Common myeloid progenitor, CD34-positive (primary cell): ENCODE measurements around the gene EML2.

Experiments
- CTCF ChIA-PET: fragments of 350-600 bp; sonication (Branson Sonifier 250); formaldehyde crosslinking; loops from one replicate; lab custom pipeline; 2021; ENCODE audit warnings: antibody characterized with exemption; lab: Charles Lee
- POLR2A ChIA-PET: fragments of 350-600 bp; sonication (Branson Sonifier 250); formaldehyde crosslinking; loops from one replicate; lab custom pipeline; 2021; ENCODE audit warnings: antibody characterized with exemption; lab: Charles Lee
- DNase-seq, 3 donors: peaks; one replicate each; pipeline versions ENCODE4 v3.0.0 to v3.0.0-alpha.2; 2013
- H3K27ac ChIP-seq, 2 experiments: 1 replicate in 1 of 2; 2 replicates in 1 of 2; pipeline ENCODE4 v1.7.0; 2013; ENCODE audit warnings: inconsistent platforms in 2 of 2, low read length in 2 of 2, mild to moderate bottlenecking in 2 of 2, low read depth in 1 of 2, moderate library complexity in 1 of 2; ENCODE audit not compliant: severe bottlenecking in 2 of 2, insufficient read depth in 1 of 2, poor library complexity in 1 of 2
- H3K27me3 ChIP-seq, 5 experiments: replicated peaks in 2 of 5; 1 replicate in 3 of 5; 2 replicates in 2 of 5; pipeline versions ENCODE4 v1.6.1 to v1.7.0; 2013; ENCODE audit warnings: low read length in 4 of 5, mild to moderate bottlenecking in 2 of 5, moderate library complexity in 2 of 5, inconsistent platforms in 1 of 5; ENCODE audit not compliant: insufficient read depth in 5 of 5, control insufficient read depth in 4 of 5
- H3K36me3 ChIP-seq, 4 experiments: 1 replicate in 2 of 4; 2 replicates in 2 of 4; pipeline versions ENCODE4 v1.6.1 to v1.7.0; 2013; ENCODE audit warnings: low read length in 3 of 4, control low read depth in 1 of 4, mild to moderate bottlenecking in 1 of 4; ENCODE audit not compliant: control insufficient read depth in 4 of 4, insufficient read depth in 4 of 4
- H3K4me1 ChIP-seq, 4 experiments: 1 replicate in 3 of 4; 2 replicates in 1 of 4; pipeline versions ENCODE4 v1.6.1 to v1.7.1; 2013; ENCODE audit warnings: low read length in 3 of 4, mild to moderate bottlenecking in 3 of 4, control low read depth in 1 of 4, inconsistent platforms in 1 of 4, moderate library complexity in 1 of 4; ENCODE audit not compliant: control insufficient read depth in 4 of 4, insufficient read depth in 4 of 4; ENCODE audit errors: control extremely low read depth in 1 of 4
- H3K4me3 ChIP-seq, 7 experiments: 1 replicate in 4 of 7; 2 replicates in 3 of 7; pipeline versions ENCODE4 v1.5.1 to v1.7.0; 2013; ENCODE audit warnings: mild to moderate bottlenecking in 7 of 7, low read length in 6 of 7, moderate library complexity in 6 of 7, inconsistent platforms in 2 of 7, low read depth in 2 of 7, control low read depth in 1 of 7; ENCODE audit not compliant: insufficient read depth in 4 of 7, control insufficient read depth in 1 of 7; ENCODE audit errors: extremely low read depth in 1 of 7
- H3K9me3 ChIP-seq, 5 experiments: 1 replicate in 4 of 5; 2 replicates in 1 of 5; pipeline versions ENCODE4 v1.6.1 to v1.7.1; 2013; ENCODE audit warnings: low read length in 4 of 5, mild to moderate bottlenecking in 2 of 5, inconsistent platforms in 1 of 5, low read depth in 1 of 5, moderate library complexity in 1 of 5; ENCODE audit not compliant: control insufficient read depth in 4 of 5, insufficient read depth in 2 of 5; ENCODE audit errors: control extremely low read depth in 1 of 5
- WGBS: methylation state at CpG from one replicate; pipeline ENCODE4 v1.1.5; 2013; ENCODE audit not compliant: insufficient coverage; 5-methylcytosine and 5-hydroxymethylcytosine counted together

EML2 gene

GRCh38 chr19:45681391-45682015, 42.3 kb upstream of the EML2 start:
- Histone ChIP-seq H3K4me1 (peaks cover 0 to 23% (median 21%) of the 10 kb centered on the region in 4 experiments), H3K4me3 (peak overlapping the region in 6 of 7 experiments; percentile 35 to 76 (median 53)), H3K27ac (no peak overlapping the region), H3K27me3 (peaks cover 0 to 29% (median 16%) of the 10 kb centered on the region in 5 experiments), H3K9me3 (no peaks in the 10 kb centered on the region), H3K36me3 (peaks cover 0 to 27% (median 18%) of the 10 kb centered on the region in 4 experiments)
- 3% methylated on average over 39 of the region's 51 CpGs for WGBS
- CTCF ChIA-PET = interaction anchor here (0.6 to 4.1 kb wide), 7 partner anchors 10 to 146 kb away, joined by 3 to 46 read pairs (median 4); partner anchors contain the start of genes QPCTL and SNRPD2
- POLR2A ChIA-PET = interaction anchor here (0.6 to 1.1 kb wide), 3 partner anchors 11 to 1054 kb away, joined by 3 to 4 read pairs (median 3); partner anchors contain the start of genes QPCTL and SNRPD2
- DNase-seq = peak; percentile 79 to 86 (median 84)

GRCh38 chr19:45677351-45678230, 38.4 kb upstream of the EML2 start:
- WGBS = 1% methylated on average over 42 of the region's 49 CpGs
- ChIA-PET POLR2A (interaction anchor here (0.5 to 1.2 kb wide), 3 partner anchors 15 to 210 kb away, joined by 3 to 7 read pairs (median 5); partner anchors contain the start of genes FOSB, QPCTL and SNRPD2), CTCF (interaction anchor here (0.9 to 2.9 kb wide), 5 partner anchors 9 to 153 kb away, joined by 4 to 15 read pairs (median 6); partner anchors contain the start of genes QPCTL and SNRPD2)
- Histone ChIP-seq H3K36me3 (no peaks in the 10 kb centered on the region), H3K9me3 (no peaks in the 10 kb centered on the region), H3K4me1 (peaks cover 0 to 26% (median 23%) of the 10 kb centered on the region in 4 experiments), H3K27ac (no peak overlapping the region), H3K4me3 (peak overlapping the region in 5 of 7 experiments; percentile 5 to 63 (median 40)), H3K27me3 (peaks cover 0 to 41% (median 20%) of the 10 kb centered on the region in 5 experiments)
- DNase-seq = peak; percentile 89 to 95 (median 94)

- Histone ChIP-seq H3K27me3 (peaks cover 0 to 47% (median 20%) of the 10 kb centered on the region in 5 experiments), H3K4me1 (peaks cover 0 to 23% (median 22%) of the 10 kb centered on the region in 4 experiments), H3K27ac (no peak overlapping the region), H3K9me3 (no peaks in the 10 kb centered on the region), H3K4me3 (peak overlapping the region in 4 of 7 experiments; percentile 40 to 57 (median 46)), H3K36me3 (no peaks in the 10 kb centered on the region)
- WGBS = 4% methylated on average over 17 of the region's 28 CpGs
- DNase-seq = no peak
- CTCF ChIA-PET = interaction anchor here (2.9 kb wide), 1 partner anchor 14 kb away, joined by 15 read pairs; the partner anchor contains the start of genes QPCTL and SNRPD2
- POLR2A ChIA-PET = interaction anchor here (1.0 to 1.2 kb wide), 2 partner anchors 16 to 209 kb away, joined by 5 to 7 read pairs; partner anchors contain the start of genes FOSB, QPCTL and SNRPD2
Measured at GRCh38 chr19:45676851-45677263, 37.7 kb upstream of the EML2 start.

- Histone ChIP-seq H3K4me3 (no peak overlapping the region), H3K9me3 (no peaks in the 10 kb centered on the region), H3K27me3 (peaks cover 0 to 62% (median 28%) of the 10 kb centered on the region in 5 experiments), H3K4me1 (peaks cover 0 to 28% (median 18%) of the 10 kb centered on the region in 4 experiments), H3K27ac (no peak overlapping the region), H3K36me3 (no peaks in the 10 kb centered on the region)
- DNase-seq = no peak
- POLR2A ChIA-PET = no interaction called here
- CTCF ChIA-PET = interaction anchor here (0.7 kb wide), 1 partner anchor 215 kb away, joined by 3 read pairs; no protein-coding TSS in a partner anchor
- 86% methylated on average over 5 of the region's 7 CpGs for WGBS
Measured at GRCh38 chr19:45674946-45675345, 35.7 kb upstream of the EML2 start.

- DNase-seq = peak; percentile 46 to 56 (median 52)
- Histone ChIP-seq H3K4me1 (peaks cover 3 to 26% (median 20%) of the 10 kb centered on the region in 4 experiments), H3K27ac (no peak overlapping the region), H3K4me3 (peak overlapping the region in 3 of 7 experiments; percentile 16 to 50 (median 40)), H3K27me3 (peaks cover 0 to 68% (median 28%) of the 10 kb centered on the region in 5 experiments), H3K9me3 (no peaks in the 10 kb centered on the region), H3K36me3 (no peaks in the 10 kb centered on the region)
- CTCF ChIA-PET = interaction anchor here (1.0 to 1.6 kb wide), 2 partner anchors 10 to 22 kb away, joined by 4 to 6 read pairs; partner anchors contain the start of gene QPCTL
- POLR2A ChIA-PET = interaction anchor here (0.8 kb wide), 1 partner anchor 14 kb away, joined by 3 read pairs; no protein-coding TSS in a partner anchor
- WGBS = 11% methylated on average over 38 of the region's 42 CpGs
Measured at GRCh38 chr19:45670670-45671453, 31.7 kb upstream of the EML2 start.
